ENCODE results near the gene MRPS26.
"Not testable (repeated sequence)": the region's sequence is repeated elsewhere in the genome, so short reads cannot be mapped to it uniquely, and the experiment has no call there.

MRPS26 gene

DNA sequence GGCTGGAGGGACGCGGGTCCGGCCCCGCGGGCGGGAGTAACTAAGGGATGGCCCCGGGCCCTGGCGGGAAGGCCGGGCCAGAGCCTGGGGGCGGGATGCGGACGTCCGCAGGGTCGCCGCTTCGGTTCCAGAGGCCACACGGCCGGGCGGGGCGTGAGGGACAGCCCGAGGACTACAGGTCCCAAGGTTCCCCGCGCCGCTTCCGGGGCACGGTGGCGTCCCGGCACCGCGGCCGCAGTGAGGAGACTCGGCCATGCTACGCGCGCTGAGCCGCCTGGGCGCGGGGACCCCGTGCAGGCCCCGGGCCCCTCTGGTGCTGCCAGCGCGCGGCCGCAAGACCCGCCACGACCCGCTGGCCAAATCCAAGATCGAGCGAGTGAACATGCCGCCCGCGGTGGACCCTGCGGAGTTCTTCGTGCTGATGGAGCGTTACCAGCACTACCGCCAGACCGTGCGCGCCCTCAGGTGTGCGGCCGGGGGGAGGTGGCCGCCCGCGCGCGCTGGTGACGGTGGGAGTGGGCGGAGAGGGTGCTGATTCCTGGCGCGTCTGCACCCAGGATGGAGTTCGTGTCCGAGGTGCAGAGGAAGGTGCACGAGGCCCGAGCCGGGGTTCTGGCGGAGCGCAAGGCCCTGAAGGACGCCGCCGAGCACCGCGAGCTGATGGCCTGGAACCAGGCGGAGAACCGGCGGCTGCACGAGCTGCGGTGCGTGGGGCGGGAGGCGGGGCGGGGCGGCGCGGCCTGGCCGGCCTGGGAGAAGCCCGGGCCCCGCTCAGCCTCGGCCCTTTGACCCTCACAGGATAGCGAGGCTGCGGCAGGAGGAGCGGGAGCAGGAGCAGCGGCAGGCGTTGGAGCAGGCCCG, at the start of gene MRPS26:
TSS of gene MRPS26 (plus strand) at position 237 of the 861 bp plus-strand sequence. CDS start at position 254, 17 bp downstream.
- in situ Hi-C loops (cut with HindIII; ENCODE audit: low sequenced_read_pairs) = no loop called here

DNA sequence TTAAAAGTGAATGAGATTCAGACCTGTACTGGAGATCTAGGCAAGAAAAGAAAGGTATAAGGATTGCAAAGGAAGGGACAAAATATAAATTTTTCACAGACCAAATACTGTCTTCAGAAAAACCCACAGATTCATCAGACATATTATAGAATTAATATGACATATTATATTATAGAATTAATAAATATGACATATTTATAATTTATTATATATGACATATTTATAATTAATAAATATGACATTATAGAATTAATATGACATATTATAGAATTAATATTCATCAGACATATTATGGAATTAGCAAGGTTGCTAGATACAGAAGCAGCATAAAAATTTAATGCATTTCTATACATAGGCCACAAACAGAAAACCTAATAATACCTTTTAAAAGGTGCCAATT, 47.1 kb upstream of the MRPS26 start:
- in situ Hi-C loops (cut with HindIII; ENCODE audit: low sequenced_read_pairs) = no loop called here

DNA sequence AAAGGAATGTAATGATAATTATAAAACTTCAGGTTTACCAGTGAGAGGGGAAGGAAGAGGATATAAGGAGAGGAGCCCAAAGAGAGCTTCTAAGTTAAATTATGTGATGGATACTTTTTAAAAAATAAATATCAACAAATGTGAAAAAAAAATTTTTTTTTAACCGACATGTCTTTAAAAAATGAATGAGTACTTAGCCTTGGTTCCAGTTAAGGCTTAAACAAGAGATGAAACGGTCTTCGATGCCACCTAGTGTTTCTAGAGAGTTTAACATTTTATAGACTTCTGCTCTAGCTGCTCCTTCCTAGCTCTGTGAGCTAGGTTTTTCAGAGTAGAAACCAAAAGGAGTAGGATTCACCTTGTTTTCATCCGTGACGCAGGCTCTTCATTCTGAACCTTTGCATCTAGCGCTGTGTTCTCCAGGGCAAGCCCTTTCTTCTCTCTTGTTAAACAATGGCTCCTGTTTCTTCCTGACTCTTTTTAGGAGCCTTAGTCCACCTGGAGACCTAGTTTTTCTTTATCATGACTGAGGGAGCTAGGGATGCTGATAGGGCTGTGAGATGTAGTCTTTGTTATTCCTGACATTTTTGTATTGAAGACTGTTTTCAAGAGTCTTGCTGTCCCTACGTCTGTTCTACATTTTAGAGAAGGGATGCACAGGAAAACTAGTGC, 44.9 kb upstream of the MRPS26 start:
- in situ Hi-C loops (cut with HindIII; ENCODE audit: low sequenced_read_pairs) = no loop called here

DNA sequence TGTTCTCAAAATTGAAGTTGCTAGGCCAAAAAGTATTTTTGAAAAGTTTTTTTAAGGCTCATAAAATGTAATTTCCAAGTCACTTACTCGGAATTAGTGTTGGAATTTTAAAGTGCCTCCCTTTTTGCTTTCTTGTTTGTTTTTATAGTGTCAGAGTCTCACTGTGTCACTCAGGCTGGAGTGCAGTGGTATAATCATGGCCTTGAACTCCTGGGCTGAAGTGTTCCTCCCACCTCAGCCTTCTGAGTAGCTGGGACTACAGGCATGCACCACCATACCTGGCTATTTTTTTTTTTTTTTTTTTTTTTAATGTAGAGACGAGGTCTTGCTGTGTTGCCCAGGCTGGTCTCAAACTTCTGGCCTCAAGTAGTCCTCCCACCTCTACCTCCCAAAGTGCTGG, 42.4 kb upstream of the MRPS26 start:
- in situ Hi-C loops (cut with HindIII; ENCODE audit: low sequenced_read_pairs) = no loop called here

DNA sequence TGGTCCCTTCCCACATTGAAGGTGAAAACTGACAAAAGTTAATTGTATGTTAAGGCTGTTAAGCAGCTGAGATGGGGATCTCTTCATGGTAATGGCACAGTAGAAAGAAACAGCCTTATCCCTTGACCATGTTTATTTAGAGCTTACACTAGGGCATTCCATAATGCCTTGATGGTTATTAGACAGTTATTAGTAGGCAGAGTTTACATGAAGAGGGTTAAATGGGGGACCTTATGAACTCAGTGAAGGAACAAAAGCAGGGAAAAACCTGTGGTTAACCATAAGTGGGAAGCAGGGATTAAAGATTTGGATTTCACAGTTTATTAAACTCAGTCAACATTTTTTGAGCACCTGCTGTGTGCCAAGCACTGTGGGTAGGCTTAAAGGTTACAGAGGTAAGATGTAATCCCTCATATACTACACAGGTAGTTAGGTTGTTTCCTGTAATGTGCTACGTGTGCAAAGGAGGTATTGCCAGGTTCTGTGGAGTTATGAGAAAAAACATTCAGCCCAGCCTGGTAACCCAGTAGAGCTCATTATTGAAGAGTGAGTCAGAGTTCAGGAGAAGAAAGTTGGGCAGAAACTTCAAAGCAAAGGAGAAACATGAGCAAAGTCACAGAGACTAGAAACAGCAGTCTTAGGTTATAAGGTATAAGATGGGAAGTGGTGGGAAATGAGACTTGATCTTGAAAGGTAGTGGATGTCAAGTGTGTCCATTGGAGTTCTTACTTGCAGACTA, 34.7 kb upstream of the MRPS26 start:
- in situ Hi-C loops (cut with HindIII; ENCODE audit: low sequenced_read_pairs) = no loop called here

DNA sequence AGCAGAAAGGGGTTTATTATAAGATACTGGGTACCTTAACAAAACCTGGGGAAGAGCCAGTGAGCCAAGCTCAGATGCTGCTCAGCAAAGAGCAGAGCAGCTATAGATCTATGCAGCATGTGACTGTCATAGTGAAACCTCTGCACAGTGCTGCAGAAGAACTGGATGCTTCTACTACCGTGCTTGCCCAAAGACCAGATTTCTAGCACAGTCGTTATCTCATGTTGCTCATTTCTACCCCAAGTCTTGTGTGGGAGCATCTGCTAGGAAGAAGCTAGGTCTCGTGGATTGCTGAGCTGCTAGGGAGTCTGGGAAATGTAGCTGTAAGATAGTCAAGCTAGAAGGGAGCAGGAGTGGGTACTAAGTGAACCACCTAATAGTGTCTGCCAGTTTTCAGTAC, 34.1 kb upstream of the MRPS26 start:
- in situ Hi-C loops (cut with HindIII; ENCODE audit: low sequenced_read_pairs) = no loop called here

DNA sequence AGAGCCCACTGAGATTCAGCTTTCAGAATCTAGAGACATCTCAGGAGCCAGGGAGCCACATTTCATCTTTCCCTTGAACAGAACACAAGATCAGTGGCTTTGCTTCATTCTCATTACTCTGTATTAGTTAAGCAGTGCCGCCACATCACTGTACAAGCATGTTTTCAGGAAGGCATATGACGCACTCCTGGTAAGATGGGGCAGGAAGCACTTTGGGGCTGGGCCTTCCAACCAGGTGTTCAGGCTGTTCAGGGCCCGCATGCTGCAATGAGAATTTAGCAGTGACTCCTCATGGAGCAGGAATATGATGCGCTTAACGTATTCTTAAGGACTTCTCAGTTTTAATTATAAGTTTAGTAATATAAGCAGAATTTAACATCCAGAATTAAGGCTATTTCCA, 32.1 kb upstream of the MRPS26 start:
- in situ Hi-C loops (cut with HindIII; ENCODE audit: low sequenced_read_pairs) = no loop called here

DNA sequence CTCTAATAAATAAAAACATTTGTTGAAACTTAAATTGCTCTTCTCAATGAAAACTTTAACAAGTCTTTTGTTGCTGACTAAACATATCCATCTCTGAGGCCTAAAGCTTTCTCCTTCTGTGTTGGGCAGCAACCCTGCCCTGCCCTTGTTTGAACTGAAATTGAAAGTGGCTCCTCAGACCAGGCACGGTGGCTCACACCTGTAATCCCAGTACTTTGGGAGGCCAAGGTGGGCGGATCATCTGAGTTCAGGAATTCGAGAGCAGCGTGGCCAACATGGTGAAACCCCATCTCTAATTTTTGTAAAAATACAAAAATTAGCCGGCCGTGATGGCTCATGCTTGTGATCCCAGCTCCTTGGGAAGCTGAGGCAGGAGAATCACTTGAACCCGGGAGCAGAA, 31.7 kb upstream of the MRPS26 start:
- in situ Hi-C loops (cut with HindIII; ENCODE audit: low sequenced_read_pairs) = no loop called here

DNA sequence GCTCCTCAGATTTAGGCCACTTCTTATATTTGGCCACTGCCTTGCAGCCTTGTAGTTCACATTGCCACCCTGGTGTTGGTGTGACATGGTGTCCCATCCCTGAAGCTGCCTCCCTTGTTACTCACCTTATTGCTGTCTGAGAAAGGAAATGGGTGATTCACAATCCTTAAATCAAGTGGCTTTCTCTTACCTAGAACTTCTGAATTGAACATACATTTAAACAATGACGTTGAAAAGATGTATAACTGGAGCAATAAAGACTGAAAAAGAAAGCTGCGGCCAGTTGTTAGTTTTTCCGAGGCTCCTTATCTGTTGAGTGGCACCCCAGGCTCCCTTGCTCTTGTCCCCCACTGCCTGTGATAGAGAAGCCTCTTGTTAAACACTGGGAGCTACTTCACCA, 31.2 kb upstream of the MRPS26 start:
- in situ Hi-C loops (cut with HindIII; ENCODE audit: low sequenced_read_pairs) = no loop called here

DNA sequence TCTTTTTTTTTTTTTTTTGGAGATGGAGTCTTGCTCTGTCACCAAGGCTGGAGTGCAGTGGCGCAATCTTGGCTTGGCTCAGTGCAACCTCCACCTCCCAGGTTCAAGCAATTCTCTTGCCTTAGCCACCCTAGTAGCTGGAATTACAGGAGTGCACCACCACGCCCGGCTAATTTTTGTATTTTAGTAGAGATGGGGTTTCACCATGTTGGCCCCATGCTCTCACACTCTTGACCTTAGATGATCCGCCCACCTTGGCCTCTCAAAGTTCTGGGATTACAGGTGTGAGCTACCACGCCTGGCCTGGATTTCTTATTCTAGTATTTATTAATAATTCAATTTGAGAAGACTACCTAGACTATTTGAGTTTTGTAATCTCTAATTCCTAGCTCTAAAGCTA, 30.6 kb upstream of the MRPS26 start:
- in situ Hi-C loops (cut with HindIII; ENCODE audit: low sequenced_read_pairs) = not testable (repeated sequence)

DNA sequence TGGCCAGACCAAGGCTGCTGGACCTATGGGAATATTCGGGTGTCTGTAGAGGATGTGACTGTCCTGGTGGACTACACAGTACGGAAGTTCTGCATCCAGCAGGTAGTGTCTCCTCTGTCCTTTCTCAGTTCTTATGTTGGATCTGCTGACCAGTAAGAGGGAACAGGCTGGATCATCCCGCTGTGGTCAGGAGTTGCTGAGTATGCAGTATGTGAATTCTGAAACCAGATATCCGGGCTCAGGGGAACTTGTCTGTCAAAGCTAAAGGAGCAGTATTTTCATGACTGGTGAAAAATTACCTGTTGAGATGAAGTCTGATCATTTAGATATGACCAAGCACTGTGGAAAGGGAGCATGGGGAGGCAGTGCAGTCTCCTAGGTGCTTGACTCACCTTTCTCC, 24.5 kb upstream of the MRPS26 start:
- in situ Hi-C loops (cut with HindIII; ENCODE audit: low sequenced_read_pairs) = no loop called here

DNA sequence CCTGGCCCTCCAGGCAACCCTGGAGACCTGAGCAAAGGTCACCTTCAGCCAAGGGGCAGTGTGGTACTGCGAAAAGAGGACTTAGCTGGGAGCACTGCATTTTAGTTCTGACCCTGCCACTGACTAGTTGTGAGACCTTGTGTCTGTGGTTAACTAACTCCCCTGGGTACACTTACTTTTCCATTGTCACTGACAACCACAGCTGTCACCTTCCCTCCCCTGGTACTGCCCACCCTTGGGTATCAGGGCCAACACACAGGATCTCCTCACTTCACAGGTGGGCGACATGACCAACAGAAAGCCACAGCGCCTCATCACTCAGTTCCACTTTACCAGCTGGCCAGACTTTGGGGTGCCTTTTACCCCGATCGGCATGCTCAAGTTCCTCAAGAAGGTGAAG, 24.1 kb upstream of the MRPS26 start:
- in situ Hi-C loops (cut with HindIII; ENCODE audit: low sequenced_read_pairs) = no loop called here

DNA sequence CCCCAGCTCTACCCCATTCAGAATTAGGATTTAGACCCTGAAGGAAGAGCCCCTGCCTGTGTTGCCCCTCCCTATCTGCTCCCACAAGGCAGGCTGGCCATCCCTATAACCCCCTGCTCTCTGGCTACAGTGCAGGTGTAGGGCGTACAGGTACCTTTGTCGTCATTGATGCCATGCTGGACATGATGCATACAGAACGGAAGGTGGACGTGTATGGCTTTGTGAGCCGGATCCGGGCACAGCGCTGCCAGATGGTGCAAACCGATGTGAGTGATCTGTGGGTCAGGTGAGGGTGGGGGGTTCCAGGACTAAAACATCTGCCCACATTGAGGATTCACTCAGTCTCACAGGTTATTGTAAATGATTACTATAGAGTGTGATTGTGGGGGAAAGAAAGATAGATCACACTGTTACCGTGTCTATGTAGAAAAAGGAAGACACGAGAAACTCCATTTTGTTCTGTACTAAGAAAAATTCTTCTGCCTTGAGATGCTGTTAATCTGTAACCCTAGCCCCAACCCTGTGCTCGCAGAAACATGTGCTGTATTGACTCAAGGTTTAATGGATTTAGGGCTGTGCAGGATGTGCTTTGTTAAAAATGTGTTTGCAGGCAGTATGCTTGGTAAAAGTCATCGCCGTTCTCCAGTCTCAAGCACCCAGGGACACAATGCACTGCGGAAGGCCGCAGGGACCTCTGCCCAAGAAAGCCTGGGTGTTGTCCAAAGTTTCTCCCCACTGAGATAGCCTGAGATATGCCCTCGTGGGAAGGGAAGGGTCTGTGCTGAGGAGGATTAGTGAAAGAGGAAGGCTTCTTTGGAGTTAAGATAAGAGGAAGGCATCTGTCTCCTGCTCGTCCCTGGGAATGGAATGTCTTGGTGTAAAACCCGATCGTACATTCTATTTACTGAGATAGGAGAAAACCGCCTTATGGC, 23.0 kb upstream of the MRPS26 start:
- in situ Hi-C loops (cut with HindIII; ENCODE audit: low sequenced_read_pairs) = not testable (repeated sequence)

DNA sequence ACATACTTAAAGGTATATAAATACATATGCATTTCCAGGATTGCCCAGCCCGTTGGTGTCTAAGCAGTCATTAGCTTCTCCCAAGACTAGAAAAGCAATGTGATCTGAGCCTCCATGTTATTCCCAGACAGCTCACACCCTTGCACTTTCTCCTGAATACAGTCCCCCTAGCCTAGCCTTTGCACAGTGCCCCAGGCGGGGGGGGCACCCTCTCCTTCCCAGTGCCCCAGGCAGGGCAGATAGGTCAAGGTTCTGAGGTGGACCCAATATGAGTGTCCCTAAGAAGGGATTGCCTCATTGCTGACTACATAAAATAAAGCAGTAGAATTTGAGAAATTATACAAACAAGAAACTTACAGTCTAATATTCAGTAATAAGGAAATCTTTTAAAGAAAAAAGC, 17.9 kb upstream of the MRPS26 start:
- in situ Hi-C loops (cut with HindIII; ENCODE audit: low sequenced_read_pairs) = no loop called here

DNA sequence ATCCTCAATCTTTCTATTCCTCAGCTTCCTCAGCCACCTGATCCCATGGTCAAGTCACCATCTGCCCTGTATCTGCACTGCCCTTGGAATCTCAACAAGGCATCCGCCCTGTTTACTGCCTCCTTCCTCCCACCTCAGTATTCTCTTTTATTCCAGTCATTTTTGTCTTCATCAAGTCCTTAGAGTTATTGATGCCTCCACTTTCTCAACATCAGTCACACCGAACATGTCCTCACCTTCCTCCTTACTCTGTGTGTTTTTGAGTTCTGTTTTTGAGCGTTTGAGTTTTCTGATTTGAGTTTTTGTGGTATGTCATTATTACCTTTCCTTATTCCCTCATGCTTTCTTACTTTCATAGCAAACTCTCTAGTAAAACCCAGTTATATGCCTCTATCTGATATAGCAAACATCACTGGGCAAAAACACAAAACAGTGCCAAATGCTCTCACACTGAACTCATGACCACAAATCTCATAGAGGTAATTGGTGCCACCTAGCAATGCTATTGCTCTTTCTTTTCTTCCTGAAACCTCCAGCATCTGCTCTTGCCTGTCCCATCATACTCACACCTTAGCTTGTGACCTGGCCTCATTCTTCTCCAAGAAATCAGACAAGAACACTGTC, 14.2 kb upstream of the MRPS26 start:
- in situ Hi-C loops (cut with HindIII; ENCODE audit: low sequenced_read_pairs) = no loop called here

DNA sequence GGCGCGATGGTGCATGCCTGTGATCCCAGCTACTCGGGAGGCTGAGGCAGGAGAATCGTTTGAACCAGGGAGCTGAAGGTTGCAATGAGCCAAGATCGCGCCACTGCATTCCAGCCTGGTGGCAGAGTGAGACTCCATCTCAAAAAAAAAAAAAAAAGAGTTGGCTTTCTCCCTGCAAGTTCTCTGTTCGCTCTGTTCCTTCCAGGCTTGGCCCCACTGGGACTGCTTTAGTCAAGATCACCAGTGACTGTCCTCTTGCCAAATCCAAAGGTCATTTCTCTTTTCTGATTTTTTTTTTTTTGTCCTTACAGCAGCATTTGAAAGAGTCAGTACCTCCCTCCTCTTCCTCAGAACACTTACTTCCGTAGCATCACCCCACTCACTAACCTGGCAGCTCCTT, 13.2 kb upstream of the MRPS26 start:
- in situ Hi-C loops (cut with HindIII; ENCODE audit: low sequenced_read_pairs) = no loop called here

DNA sequence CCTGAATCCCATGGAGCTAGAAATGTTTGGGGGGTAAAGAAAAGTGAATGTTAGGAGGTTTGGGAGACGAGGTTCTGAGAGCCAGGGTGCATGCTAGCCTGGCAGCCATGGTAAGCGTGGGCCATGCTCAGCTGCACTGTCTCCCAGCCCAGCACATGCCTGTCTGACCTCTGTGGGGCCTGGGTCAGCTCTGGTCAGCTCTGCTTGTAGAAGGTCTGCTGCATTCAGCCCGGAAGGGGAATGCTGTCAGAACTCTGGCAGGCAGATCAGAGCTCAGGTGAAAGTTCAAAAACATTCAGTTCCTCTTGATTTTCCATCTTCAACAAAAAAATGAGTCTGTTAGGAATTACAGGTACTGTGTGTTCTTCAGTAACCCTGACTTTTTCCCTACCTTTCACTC, 8.2 kb upstream of the MRPS26 start:
- in situ Hi-C loops (cut with HindIII; ENCODE audit: low sequenced_read_pairs) = no loop called here

DNA sequence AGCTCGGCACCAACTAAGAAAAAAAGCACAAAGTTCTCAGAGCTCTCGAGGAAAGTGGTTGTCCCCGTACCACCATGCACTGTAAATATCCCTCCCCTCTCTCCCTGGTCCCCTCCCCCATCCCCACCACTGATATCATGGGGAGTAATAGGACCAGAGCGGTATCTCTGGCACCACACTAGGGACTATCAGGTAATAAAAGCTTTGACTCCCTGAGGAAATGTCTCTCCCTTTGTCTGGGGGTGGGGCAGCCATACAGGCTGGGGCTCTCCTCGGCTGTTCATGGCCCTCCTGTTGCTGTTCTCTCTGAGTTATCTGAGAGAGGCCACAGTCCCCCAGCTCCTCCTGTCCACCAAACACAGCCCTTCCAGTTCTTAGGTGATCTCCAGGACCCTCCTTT, 7.4 kb upstream of the MRPS26 start:
- in situ Hi-C loops (cut with HindIII; ENCODE audit: low sequenced_read_pairs) = no loop called here

DNA sequence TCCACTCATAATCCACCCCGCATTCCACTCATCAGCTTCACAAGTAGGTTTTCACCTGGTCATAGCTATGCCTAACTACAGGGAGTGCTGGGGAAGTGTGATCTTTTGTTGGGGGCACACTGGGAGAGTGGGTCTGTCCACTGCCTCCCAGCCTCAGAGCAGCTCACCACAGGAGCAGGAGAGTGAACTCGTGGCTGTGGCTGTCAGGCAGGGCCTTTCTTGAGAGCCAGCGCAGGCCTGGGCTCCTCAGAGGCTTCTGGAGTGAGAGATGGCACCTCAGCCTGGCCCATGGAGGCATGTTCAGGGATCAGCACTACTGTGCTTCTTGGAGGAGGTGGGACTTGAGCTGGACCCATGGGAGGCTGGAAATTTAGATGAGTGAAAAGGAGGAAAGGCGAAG, 6.4 kb upstream of the MRPS26 start:
- in situ Hi-C loops (cut with HindIII; ENCODE audit: low sequenced_read_pairs) = no loop called here

DNA sequence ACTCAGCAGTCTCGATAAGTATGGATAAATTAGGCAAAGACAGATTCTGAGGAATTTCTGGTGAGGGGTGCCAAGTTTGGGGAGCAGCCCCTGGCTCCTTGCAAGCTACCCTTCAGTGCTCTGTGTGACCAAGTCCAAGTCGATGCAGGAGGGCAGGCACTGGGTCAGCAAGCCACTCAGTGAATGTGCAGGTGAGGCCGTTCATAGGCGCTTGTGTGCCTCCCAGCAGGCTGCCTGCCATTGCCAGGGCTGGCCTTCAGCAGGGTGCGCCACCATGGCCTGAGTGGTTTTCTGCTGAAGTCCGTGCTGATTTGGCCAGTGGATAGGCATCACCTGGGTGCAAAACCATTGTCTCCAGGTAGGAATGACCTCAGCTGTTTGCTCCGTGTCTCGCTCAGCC, 5.8 kb upstream of the MRPS26 start:
- in situ Hi-C loops (cut with HindIII; ENCODE audit: low sequenced_read_pairs) = no loop called here

Data from DLD1 (cell line).